Kidney (tissue), 14 donors: Measurements from ENCODE around the gene MAP4. TPM values are rescaled to one million over a fixed set of nuclear protein-coding genes. Genes with fewer than 3 reads are reported as not detected.

ENCODE experiments used
- DNase-seq, 5 donors: peaks; one replicate each; pipeline ENCODE4 v3.0.0-alpha.2; 2013 to 2020
- FAIRE-seq: peaks from 2 replicates; lab custom pipeline; 2012; peaks lifted over from hg19 to GRCh38; lab: Jason Lieb, UNC
- H3K27ac ChIP-seq, 2 donors: one replicate each; pipeline ENCODE4 v1.7.0; 2013; ENCODE audit warnings: low read depth in 2 of 2, low read length in 2 of 2, inconsistent platforms in 1 of 2
- H3K27me3 ChIP-seq: one replicate; pipeline ENCODE4 v1.7.1; 2013; ENCODE audit warnings: low read length, inconsistent platforms; ENCODE audit not compliant: control insufficient read depth, insufficient read depth
- H3K36me3 ChIP-seq, 3 donors: one replicate each; pipeline versions ENCODE4 v1.7.0 to v1.7.1; 2013; ENCODE audit warnings: low read length in 3 of 3, control low read depth in 1 of 3, inconsistent platforms in 1 of 3; ENCODE audit not compliant: insufficient read depth in 3 of 3, control insufficient read depth in 2 of 3
- H3K4me1 ChIP-seq, 3 donors: one replicate each; pipeline versions ENCODE4 v1.7.0 to v1.7.1; 2013; ENCODE audit warnings: low read length in 3 of 3, inconsistent platforms in 1 of 3, low read depth in 1 of 3; ENCODE audit not compliant: control insufficient read depth in 2 of 3, insufficient read depth in 2 of 3
- H3K4me3 ChIP-seq, 3 donors: one replicate each; pipeline versions ENCODE4 v1.7.0 to v1.8.1; 2013; ENCODE audit warnings: low read length in 3 of 3, control low read depth in 1 of 3, inconsistent platforms in 1 of 3
- H3K9ac ChIP-seq, 3 donors: one replicate each; pipeline versions ENCODE4 v1.7.0 to v1.7.1; 2013; ENCODE audit warnings: low read length in 3 of 3, control low read depth in 1 of 3, inconsistent platforms in 1 of 3
- H3K9me3 ChIP-seq, 3 donors: one replicate each; pipeline versions ENCODE4 v1.7.0 to v1.7.1; 2013; ENCODE audit warnings: low read length in 3 of 3, control low read depth in 1 of 3, inconsistent platforms in 1 of 3; ENCODE audit not compliant: control insufficient read depth in 2 of 3, insufficient read depth in 1 of 3
- intact Hi-C: fragments of 100-400 bp; cut with DNase I; formaldehyde crosslinking; loops from one replicate; pipeline ENCODE4 v1.11.1; 2022
- polyA plus RNA-seq: library from polyadenylated mRNA; stranded (reverse); fragments of 350-450 nt; fragmentation: Illumina TruSeq; extraction: RNeasy Lipid Tissue Mini Kit (QIAGEN cat#74804); gene quantifications from one replicate; pipeline ENCODE4 v1.2.3, GENCODE V29; 2014; ENCODE audit warnings: low read depth, low replicate concordance; ENCODE audit not compliant: insufficient read depth
- total RNA-seq: library from RNA; stranded (reverse); fragmentation: NEBNext Ultra II Directional; extraction: Animal tissue kit (Norgen Biotek cat#: 25700); gene quantifications from one replicate; pipeline ENCODE4 v1.2.1, GENCODE V29; 2021
- TF ChIP-seq, protein P1 (sequence below): IDR thresholded peaks from 3 replicates; pipeline ENCODE4 v1.5.1; 2012; ENCODE audit warnings: mild to moderate bottlenecking, moderate library complexity, borderline replicate concordance; ENCODE audit not compliant: insufficient read depth; ENCODE audit errors: extremely low read depth
- donor health status: control.
- donor health status: control.
- donor health status: control.
- donor health status: control.
- donor health status: control.
- donor health status: DM: yes; HTN: yes; CAD: no.
- donor health status: Normal renal cell carcinoma (clear cell type).

Gene MAP4
- total and polyA plus RNA-seq, 2 donors from 2014 or later: 69.6 to 239 TPM

DNA sequence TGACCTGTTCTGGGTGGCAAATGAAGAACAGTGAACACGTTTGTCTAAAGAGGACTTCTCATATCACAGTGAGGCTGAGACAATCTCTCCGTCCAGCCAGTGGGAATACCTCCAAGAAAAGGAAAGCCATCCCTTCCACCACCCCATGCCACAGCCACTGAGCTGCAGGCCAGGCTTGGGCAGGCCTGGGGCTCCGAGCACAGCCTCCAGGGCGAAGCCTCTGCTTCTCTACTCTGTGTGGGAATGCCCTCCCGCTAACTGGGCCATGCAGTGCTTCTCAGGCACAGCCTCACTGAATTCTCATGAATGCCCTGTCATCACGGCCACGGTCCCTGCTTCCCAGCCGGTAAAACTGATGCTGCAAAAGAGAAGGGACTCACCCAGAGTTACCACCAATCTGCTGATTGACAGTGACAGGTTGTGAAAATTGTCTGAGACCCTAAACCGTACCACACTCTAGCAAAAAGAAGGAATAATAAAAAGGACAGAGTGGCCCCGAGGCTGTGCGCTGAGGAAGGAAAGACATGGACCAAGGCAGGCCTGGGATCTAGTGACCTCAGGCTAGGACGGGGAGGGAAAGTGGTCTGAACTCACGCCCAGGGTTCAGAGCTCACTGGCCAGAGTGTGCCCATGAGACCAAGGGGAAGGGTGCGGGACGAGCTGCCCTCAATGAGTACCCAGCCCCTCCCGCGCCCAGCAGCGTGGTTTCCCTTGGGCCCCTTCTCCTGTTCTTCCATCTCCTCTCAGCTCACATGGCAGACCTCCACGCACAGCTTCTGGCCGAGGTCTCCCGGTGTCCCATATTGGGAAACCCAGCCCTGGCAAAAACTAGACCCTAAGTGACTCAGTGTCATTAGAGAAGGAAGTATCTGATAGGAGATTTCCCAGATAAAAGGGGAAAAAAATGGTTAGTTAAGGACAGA lies 160.5 kb downstream of the MAP4 start:
- no peak overlapping the region for H3K27ac ChIP-seq
- no peaks in the 10 kb centered on the region for H3K27me3 ChIP-seq
- H3K9me3 ChIP-seq: no peaks in the 10 kb centered on the region
- intact Hi-C loops: loop anchor here (10.0 kb wide), 1 partner anchor 129 kb away; no protein-coding TSS in a partner anchor
- no peak for DNase-seq
- H3K9ac ChIP-seq: no peak overlapping the region
- TF ChIP-seq, protein P1, sequence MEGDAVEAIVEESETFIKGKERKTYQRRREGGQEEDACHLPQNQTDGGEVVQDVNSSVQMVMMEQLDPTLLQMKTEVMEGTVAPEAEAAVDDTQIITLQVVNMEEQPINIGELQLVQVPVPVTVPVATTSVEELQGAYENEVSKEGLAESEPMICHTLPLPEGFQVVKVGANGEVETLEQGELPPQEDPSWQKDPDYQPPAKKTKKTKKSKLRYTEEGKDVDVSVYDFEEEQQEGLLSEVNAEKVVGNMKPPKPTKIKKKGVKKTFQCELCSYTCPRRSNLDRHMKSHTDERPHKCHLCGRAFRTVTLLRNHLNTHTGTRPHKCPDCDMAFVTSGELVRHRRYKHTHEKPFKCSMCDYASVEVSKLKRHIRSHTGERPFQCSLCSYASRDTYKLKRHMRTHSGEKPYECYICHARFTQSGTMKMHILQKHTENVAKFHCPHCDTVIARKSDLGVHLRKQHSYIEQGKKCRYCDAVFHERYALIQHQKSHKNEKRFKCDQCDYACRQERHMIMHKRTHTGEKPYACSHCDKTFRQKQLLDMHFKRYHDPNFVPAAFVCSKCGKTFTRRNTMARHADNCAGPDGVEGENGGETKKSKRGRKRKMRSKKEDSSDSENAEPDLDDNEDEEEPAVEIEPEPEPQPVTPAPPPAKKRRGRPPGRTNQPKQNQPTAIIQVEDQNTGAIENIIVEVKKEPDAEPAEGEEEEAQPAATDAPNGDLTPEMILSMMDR: no peak
- no peak overlapping the region for H3K4me3 ChIP-seq
- FAIRE-seq: no peak
- no peaks in the 10 kb centered on the region for H3K4me1 ChIP-seq
- peaks cover 0 to 37% (median 26%) of the 10 kb centered on the region in 3 donors for H3K36me3 ChIP-seq

DNA sequence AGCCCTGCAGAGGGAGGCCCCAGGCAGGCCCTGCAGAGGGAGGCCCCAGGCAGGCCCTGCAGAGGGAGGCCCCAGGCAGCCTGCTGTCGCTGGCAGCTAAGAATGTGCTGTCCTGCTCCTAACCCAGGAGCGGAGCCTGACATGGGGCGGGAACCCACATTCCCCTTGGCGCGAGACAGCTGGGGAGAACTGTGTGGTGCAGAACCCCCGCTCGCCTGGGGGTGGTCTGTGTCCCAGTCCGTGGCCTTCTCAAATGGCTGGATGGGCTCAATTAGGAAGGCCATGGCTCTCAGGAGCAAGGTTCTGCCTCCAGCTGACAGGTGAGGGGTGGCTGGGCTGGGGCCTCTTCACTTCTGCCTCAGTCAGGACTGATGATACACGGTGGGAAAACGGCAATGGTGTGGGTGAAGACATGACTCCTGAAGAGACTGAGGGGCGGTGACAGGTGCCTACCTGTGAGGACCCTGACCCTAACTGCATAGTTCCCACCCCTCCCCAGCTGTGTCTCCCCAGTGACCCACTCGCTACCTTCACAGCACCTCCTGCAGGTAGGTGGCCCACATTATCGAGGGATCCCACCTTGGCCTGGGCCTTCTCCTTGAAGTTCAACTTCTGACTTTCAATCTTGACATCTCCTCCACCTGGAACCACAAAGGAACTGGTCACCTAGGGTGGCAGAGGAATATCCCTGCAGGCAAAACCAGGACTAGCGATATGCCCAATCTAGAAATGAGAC lies 161.3 kb downstream of the MAP4 start:
- Histone ChIP-seq H3K4me1 (no peaks in the 10 kb centered on the region), H3K27me3 (no peaks in the 10 kb centered on the region), H3K9me3 (no peaks in the 10 kb centered on the region), H3K36me3 (peaks cover 0 to 45% (median 28%) of the 10 kb centered on the region in 3 donors), H3K4me3 (no peak overlapping the region), H3K27ac (no peak overlapping the region), H3K9ac (no peak overlapping the region)
- FAIRE-seq (no peak), DNase-seq (no peak)
- intact Hi-C loops: loop anchor here (10.0 kb wide), 1 partner anchor 130 kb away; no protein-coding TSS in a partner anchor
- TF ChIP-seq, protein P1: no peak

DNA sequence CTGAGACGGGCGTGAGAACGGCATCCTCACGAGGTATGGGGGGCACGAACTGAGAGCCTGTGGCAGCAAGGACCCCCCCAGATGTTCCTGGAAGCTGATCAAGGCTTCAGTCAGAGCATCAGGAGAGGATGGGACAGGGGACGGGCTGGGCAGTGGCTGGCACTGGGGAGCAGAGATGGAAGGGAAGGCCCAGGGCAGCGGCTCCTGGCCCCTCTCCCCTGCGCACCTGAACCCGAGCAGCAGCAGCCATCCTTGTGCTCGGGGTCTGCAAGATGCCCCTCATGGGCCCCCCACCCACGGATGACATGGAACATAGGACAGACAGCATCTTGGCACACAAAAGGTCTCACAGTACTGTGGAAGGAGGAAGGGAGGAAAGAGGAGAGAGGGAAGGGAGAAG lies 161.9 kb downstream of the MAP4 start:
- H3K36me3 ChIP-seq: peaks cover 0 to 49% (median 30%) of the 10 kb centered on the region in 3 donors
- H3K9me3 ChIP-seq: no peaks in the 10 kb centered on the region
- H3K4me3 ChIP-seq: no peak overlapping the region
- H3K9ac ChIP-seq: no peak overlapping the region
- no peak for FAIRE-seq
- H3K4me1 ChIP-seq: no peaks in the 10 kb centered on the region
- intact Hi-C loops: loop anchor here (10.0 kb wide), 1 partner anchor 131 kb away; no protein-coding TSS in a partner anchor
- no peak for DNase-seq
- no peaks in the 10 kb centered on the region for H3K27me3 ChIP-seq
- TF ChIP-seq, protein P1: no peak
- H3K27ac ChIP-seq: no peak overlapping the region
